Activated T-cell treated with anti-CD3 and anti-CD28 coated beads, Interleukin-2, amount 50 U/mL, for 72 hours (primary cell): ENCODE data around the gene PLD1. TPM values are rescaled to one million over a fixed set of nuclear protein-coding genes. Genes with fewer than 3 reads are reported as not detected.

Experiments used
- ATAC-seq, 2 donors: fragments of 150-1000 bp; cut with Tn5 transposase; replicated peaks in 1 of 2; 2 replicates each; pipeline ENCODE4 v1.10.0; 2021; ENCODE audit warnings: moderate library complexity in 2 of 2, mild to moderate bottlenecking in 1 of 2
- DNase-seq, 2 donors: peaks; one replicate each; pipeline ENCODE4 v3.0.0; 2021 to 2022; ENCODE audit warnings: mixed read lengths in 1 of 2
- H3K27ac Mint-ChIP-seq: one replicate; pipeline ENCODE4 v1.8.0; 2022; ENCODE audit warnings: mild to moderate bottlenecking, moderate library complexity, mixed read lengths
- H3K27me3 Mint-ChIP-seq: one replicate; pipeline ENCODE4 v1.8.0; 2022; ENCODE audit warnings: low read depth, mixed read lengths
- H3K36me3 Mint-ChIP-seq, 2 donors: one replicate each; pipeline ENCODE4 v1.8.0; 2022; ENCODE audit warnings: mixed read lengths in 2 of 2, mild to moderate bottlenecking in 1 of 2; ENCODE audit not compliant: insufficient read depth in 2 of 2
- H3K4me1 Mint-ChIP-seq: one replicate; pipeline ENCODE4 v1.8.0; 2022; ENCODE audit warnings: low read depth, mixed read lengths
- H3K4me3 Mint-ChIP-seq, 2 donors: one replicate each; pipeline ENCODE4 v1.8.0; 2022; ENCODE audit warnings: mild to moderate bottlenecking in 2 of 2, mixed read lengths in 2 of 2, moderate library complexity in 2 of 2
- H3K9me3 Mint-ChIP-seq, 2 donors: one replicate each; pipeline ENCODE4 v1.8.0; 2022; ENCODE audit warnings: mixed read lengths in 2 of 2
- total RNA-seq, 2 donors: library from RNA; stranded (reverse); gene quantifications; one replicate each; pipeline ENCODE4 v1.2.3, GENCODE V29; 2022

Gene PLD1
- total RNA-seq, 2 donors from 2014 or later, result 0.65 to 4.1 TPM

- Mint-ChIP-seq H3K9me3 (no peaks in the 10 kb centered on the region), H3K27me3 (no peaks in the 10 kb centered on the region), H3K4me1 (no peaks in the 10 kb centered on the region), H3K4me3 (no peak overlapping the region), H3K27ac (no peak overlapping the region), H3K36me3 (no peaks in the 10 kb centered on the region)
- ATAC-seq, result no peak
- DNase-seq, result no peak
These were observed 18.6 kb downstream of the PLD1 start for GRCh38 chr3:171791692-171792076.

- ATAC-seq (no peak), DNase-seq (no peak)
- Mint-ChIP-seq H3K27me3 (no peaks in the 10 kb centered on the region), H3K9me3 (no peaks in the 10 kb centered on the region), H3K27ac (no peak overlapping the region), H3K4me1 (no peaks in the 10 kb centered on the region), H3K36me3 (no peaks in the 10 kb centered on the region), H3K4me3 (no peak overlapping the region)
These were observed 19.2 kb downstream of the PLD1 start for GRCh38 chr3:171790898-171791691.

GRCh38 chr3:171790574-171790897 is 19.7 kb downstream of the PLD1 start:
- H3K36me3 Mint-ChIP-seq, result no peaks in the 10 kb centered on the region
- H3K9me3 Mint-ChIP-seq, result no peaks in the 10 kb centered on the region
- H3K4me1 Mint-ChIP-seq, result no peaks in the 10 kb centered on the region
- H3K27ac Mint-ChIP-seq, result no peak overlapping the region
- no peak for DNase-seq
- no peak overlapping the region for H3K4me3 Mint-ChIP-seq
- ATAC-seq, result no peak
- no peaks in the 10 kb centered on the region for H3K27me3 Mint-ChIP-seq

GRCh38 chr3:171789759-171790505 is 20.4 kb downstream of the PLD1 start:
- ATAC-seq (no peak), DNase-seq (no peak)
- H3K36me3 Mint-ChIP-seq, result no peaks in the 10 kb centered on the region
- H3K9me3 Mint-ChIP-seq, result no peaks in the 10 kb centered on the region
- no peaks in the 10 kb centered on the region for H3K27me3 Mint-ChIP-seq
- no peak overlapping the region for H3K4me3 Mint-ChIP-seq
- H3K4me1 Mint-ChIP-seq, result no peaks in the 10 kb centered on the region
- H3K27ac Mint-ChIP-seq, result no peak overlapping the region

GRCh38 chr3:171788546-171789351 is 21.5 kb downstream of the PLD1 start:
- Mint-ChIP-seq H3K27ac (no peak overlapping the region), H3K27me3 (peaks cover 6% of the 10 kb centered on the region), H3K4me3 (no peak overlapping the region), H3K36me3 (no peaks in the 10 kb centered on the region), H3K4me1 (no peaks in the 10 kb centered on the region), H3K9me3 (no peaks in the 10 kb centered on the region)
- DNase-seq (no peak), ATAC-seq (no peak)

GRCh38 chr3:171786997-171787396 is 23.3 kb downstream of the PLD1 start:
- H3K4me1 Mint-ChIP-seq, result no peaks in the 10 kb centered on the region
- H3K36me3 Mint-ChIP-seq, result no peaks in the 10 kb centered on the region
- no peaks in the 10 kb centered on the region for H3K9me3 Mint-ChIP-seq
- H3K27ac Mint-ChIP-seq, result no peak overlapping the region
- ATAC-seq (no peak), DNase-seq (no peak)
- H3K4me3 Mint-ChIP-seq, result no peak overlapping the region
- H3K27me3 Mint-ChIP-seq, result peaks cover 6% of the 10 kb centered on the region

- Mint-ChIP-seq H3K27ac (no peak overlapping the region), H3K4me3 (no peak overlapping the region), H3K27me3 (peaks cover 15% of the 10 kb centered on the region), H3K4me1 (no peaks in the 10 kb centered on the region), H3K9me3 (no peaks in the 10 kb centered on the region), H3K36me3 (no peaks in the 10 kb centered on the region)
- no peak for DNase-seq
- no peak for ATAC-seq
These were observed 25.3 kb downstream of the PLD1 start for GRCh38 chr3:171784937-171785336.

- Mint-ChIP-seq H3K27ac (no peak overlapping the region), H3K4me3 (no peak overlapping the region), H3K9me3 (no peaks in the 10 kb centered on the region), H3K36me3 (no peaks in the 10 kb centered on the region), H3K27me3 (peaks cover 15% of the 10 kb centered on the region), H3K4me1 (no peaks in the 10 kb centered on the region)
- ATAC-seq (no peak), DNase-seq (no peak)
These were observed 25.9 kb downstream of the PLD1 start for GRCh38 chr3:171784387-171784786.

- Mint-ChIP-seq H3K4me3 (no peak overlapping the region), H3K27me3 (peaks cover 15% of the 10 kb centered on the region), H3K4me1 (no peaks in the 10 kb centered on the region), H3K9me3 (no peaks in the 10 kb centered on the region), H3K27ac (no peak overlapping the region), H3K36me3 (no peaks in the 10 kb centered on the region)
- no peak for ATAC-seq
- no peak for DNase-seq
These were observed 26.7 kb downstream of the PLD1 start for GRCh38 chr3:171783626-171784025.

GRCh38 chr3:171783086-171783485 is 27.2 kb downstream of the PLD1 start:
- no peaks in the 10 kb centered on the region for H3K4me1 Mint-ChIP-seq
- H3K4me3 Mint-ChIP-seq, result no peak overlapping the region
- H3K9me3 Mint-ChIP-seq, result no peaks in the 10 kb centered on the region
- peaks cover 15% of the 10 kb centered on the region for H3K27me3 Mint-ChIP-seq
- DNase-seq, result no peak
- no peak for ATAC-seq
- no peak overlapping the region for H3K27ac Mint-ChIP-seq
- H3K36me3 Mint-ChIP-seq, result no peaks in the 10 kb centered on the region

- no peaks in the 10 kb centered on the region for H3K4me1 Mint-ChIP-seq
- no peaks in the 10 kb centered on the region for H3K36me3 Mint-ChIP-seq
- H3K27ac Mint-ChIP-seq, result no peak overlapping the region
- H3K9me3 Mint-ChIP-seq, result no peaks in the 10 kb centered on the region
- DNase-seq (no peak), ATAC-seq (no peak)
- peaks cover 15% of the 10 kb centered on the region for H3K27me3 Mint-ChIP-seq
- no peak overlapping the region for H3K4me3 Mint-ChIP-seq
These were observed 27.7 kb downstream of the PLD1 start for GRCh38 chr3:171782617-171783016.

GRCh38 chr3:171781711-171782127 is 28.6 kb downstream of the PLD1 start:
- Mint-ChIP-seq H3K4me3 (no peak overlapping the region), H3K36me3 (no peaks in the 10 kb centered on the region), H3K4me1 (no peaks in the 10 kb centered on the region), H3K27ac (no peak overlapping the region), H3K27me3 (peaks cover 15% of the 10 kb centered on the region), H3K9me3 (no peaks in the 10 kb centered on the region)
- peak in 1 of 2 donors; percentile 70 for ATAC-seq
- DNase-seq, result no peak

GRCh38 chr3:171778493-171778892 is 31.8 kb downstream of the PLD1 start:
- Mint-ChIP-seq H3K27me3 (peaks cover 9% of the 10 kb centered on the region), H3K4me1 (no peaks in the 10 kb centered on the region), H3K36me3 (no peaks in the 10 kb centered on the region), H3K27ac (no peak overlapping the region), H3K9me3 (no peaks in the 10 kb centered on the region), H3K4me3 (no peak overlapping the region)
- ATAC-seq (peak in 1 of 2 donors; percentile 23), DNase-seq (no peak)
